Measurements from ENCODE around the gene TOP1. TPM values are rescaled to one million over a fixed set of nuclear protein-coding genes. Genes with fewer than 3 reads are reported as not detected.

The TOP1 gene
- polyA plus RNA-seq, 4 donors, result 46.2 to 74.3 (median 69.8) TPM

DNA sequence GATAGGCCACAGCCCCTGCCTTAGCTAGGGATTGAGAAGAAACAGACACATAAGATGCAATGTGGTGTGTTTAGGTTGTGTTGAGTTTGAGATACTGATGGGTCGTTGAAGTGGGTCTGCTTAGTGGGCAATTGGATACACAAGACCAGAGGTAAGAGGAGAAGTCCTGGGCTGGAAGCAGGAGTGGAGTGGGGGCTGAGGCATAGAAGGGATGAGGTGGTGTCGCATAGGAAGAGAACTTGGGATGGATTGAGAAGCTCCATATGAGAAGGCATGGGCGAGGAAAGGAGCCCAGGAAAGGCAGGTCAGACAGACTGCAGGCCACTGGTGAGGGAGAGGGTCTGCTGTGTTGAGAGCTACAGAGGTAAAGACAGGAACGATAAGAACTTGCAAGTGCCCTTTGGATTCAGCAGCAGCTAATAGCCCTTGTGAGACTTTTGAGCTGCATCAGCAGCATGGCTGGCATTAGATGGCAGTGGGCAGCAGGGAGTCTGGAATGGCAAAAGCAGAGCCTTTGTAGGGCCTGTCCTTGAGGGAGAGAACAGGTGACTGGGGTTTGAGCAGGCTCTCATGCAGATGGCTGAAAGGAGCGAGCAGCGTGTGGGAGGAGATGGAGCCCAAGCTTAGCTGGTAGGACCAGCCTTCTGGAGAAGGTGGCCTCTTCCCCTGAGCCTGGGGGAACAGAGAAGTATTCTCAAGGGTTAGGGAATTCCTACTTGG lies 141.9 kb downstream of the TOP1 start:
- Histone ChIP-seq H3K27me3 (ENCODE audit: control insufficient read depth in 3 of 3, insufficient read depth in 3 of 3, low read length in 3 of 3) (no peaks in the 10 kb centered on the region), H3K4me3 (ENCODE audit: low read depth in 1 of 3, low read length in 3 of 3) (no peak overlapping the region), H3K9me3 (ENCODE audit: control insufficient read depth in 2 of 2, insufficient read depth in 1 of 2, low read depth in 1 of 2, low read length in 1 of 2) (no peaks in the 10 kb centered on the region), H3K27ac (ENCODE audit: low read depth in 1 of 3, low read length in 2 of 3) (no peak overlapping the region), H3K36me3 (ENCODE audit: control insufficient read depth in 3 of 3, insufficient read depth in 2 of 3, low read depth in 1 of 3, low read length in 3 of 3) (peaks cover 8 to 96% (median 48%) of the 10 kb centered on the region in 3 donors), H3K4me1 (ENCODE audit: control insufficient read depth in 3 of 3, insufficient read depth in 2 of 3, low read depth in 1 of 3, low read length in 2 of 3) (no peaks in the 10 kb centered on the region)
- FAIRE-seq (no peak), DNase-seq (no peak)
- WGBS, 3 donors, result 87 to 92% (median 91%) methylated on average over 6 of the region's 6 CpGs

DNA sequence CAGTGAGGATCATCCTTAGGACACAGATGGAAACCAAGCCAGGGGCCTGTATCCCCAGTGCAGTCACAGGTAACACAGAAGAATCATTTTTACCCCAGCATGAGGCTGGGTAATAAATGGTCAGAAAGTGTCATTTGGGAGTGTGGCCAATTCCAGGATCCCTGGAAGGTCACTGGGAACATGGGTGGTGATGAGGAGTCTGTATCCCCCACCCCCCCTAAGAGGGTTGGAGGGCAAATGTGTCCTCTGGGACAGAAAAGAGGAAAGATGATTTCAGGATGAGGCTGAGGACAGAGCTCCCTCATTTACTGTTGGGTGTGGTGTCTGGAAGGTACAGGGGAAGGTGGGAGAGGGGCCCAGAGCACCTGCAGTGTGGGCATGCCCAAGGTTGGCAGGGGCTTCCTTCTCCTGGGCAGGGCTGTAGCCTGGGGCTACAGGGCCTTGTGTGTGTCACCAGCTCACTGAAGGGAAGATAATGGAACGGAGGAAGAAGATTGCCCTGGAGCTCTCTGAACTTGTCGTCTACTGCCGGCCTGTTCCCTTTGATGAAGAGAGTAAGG lies 143.2 kb downstream of the TOP1 start:
- Histone ChIP-seq H3K27me3 (ENCODE audit: control insufficient read depth in 3 of 3, insufficient read depth in 3 of 3, low read length in 3 of 3) (no peaks in the 10 kb centered on the region), H3K9me3 (ENCODE audit: control insufficient read depth in 2 of 2, insufficient read depth in 1 of 2, low read depth in 1 of 2, low read length in 1 of 2) (no peaks in the 10 kb centered on the region), H3K4me3 (ENCODE audit: low read depth in 1 of 3, low read length in 3 of 3) (no peak overlapping the region), H3K27ac (ENCODE audit: low read depth in 1 of 3, low read length in 2 of 3) (peak overlapping the region in 1 of 3 donors; percentile 47), H3K36me3 (ENCODE audit: control insufficient read depth in 3 of 3, insufficient read depth in 2 of 3, low read depth in 1 of 3, low read length in 3 of 3) (peaks cover 3 to 90% (median 43%) of the 10 kb centered on the region in 3 donors), H3K4me1 (ENCODE audit: control insufficient read depth in 3 of 3, insufficient read depth in 2 of 3, low read depth in 1 of 3, low read length in 2 of 3) (no peaks in the 10 kb centered on the region)
- FAIRE-seq (no peak), DNase-seq (no peak)
- 79 to 83% (median 83%) methylated on average over 3 of the region's 3 CpGs for WGBS, 3 donors

DNA sequence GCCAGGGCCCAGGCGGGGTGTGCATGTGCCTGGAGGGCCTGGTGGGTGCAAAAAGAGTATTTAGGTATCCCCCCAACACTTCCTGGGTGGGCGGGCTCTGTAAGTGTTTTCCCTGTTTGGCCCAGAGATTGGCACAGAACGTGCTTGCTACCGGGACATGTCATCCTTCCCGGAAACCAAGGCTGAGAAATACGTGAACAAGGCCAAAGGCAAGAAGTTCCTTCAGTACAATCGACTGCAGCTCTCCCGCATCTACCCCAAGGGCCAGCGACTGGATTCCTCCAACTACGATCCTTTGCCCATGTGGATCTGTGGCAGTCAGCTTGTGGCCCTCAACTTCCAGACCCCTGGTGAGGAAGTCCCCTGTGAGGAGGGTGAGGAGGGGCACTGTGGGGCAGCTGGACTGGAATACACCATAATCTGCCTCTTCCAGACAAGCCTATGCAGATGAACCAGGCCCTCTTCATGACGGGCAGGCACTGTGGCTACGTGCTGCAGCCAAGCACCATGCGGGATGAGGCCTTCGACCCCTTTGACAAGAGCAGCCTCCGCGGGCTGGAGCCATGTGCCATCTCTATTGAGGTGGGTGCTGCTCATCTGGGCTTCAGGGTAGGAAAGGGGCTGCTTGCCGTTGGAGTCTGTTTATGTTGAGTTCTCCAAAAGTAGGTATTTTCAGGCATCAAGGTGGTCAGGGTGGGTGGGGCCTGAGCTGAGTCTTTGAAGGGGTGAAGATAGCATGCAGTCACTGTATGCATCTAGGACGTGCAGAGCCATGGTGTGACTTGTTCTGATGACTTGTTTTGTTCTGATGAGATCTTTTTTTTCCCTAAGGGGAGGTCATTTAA lies 143.9 kb downstream of the TOP1 start:
- DNase-seq (no peak), FAIRE-seq (no peak)
- Histone ChIP-seq H3K36me3 (ENCODE audit: control insufficient read depth in 3 of 3, insufficient read depth in 2 of 3, low read depth in 1 of 3, low read length in 3 of 3) (peaks cover 3 to 89% (median 39%) of the 10 kb centered on the region in 3 donors), H3K27ac (ENCODE audit: low read depth in 1 of 3, low read length in 2 of 3) (peak overlapping the region in 1 of 3 donors; percentile 47), H3K4me1 (ENCODE audit: control insufficient read depth in 3 of 3, insufficient read depth in 2 of 3, low read depth in 1 of 3, low read length in 2 of 3) (no peaks in the 10 kb centered on the region), H3K27me3 (ENCODE audit: control insufficient read depth in 3 of 3, insufficient read depth in 3 of 3, low read length in 3 of 3) (no peaks in the 10 kb centered on the region), H3K9me3 (ENCODE audit: control insufficient read depth in 2 of 2, insufficient read depth in 1 of 2, low read depth in 1 of 2, low read length in 1 of 2) (no peaks in the 10 kb centered on the region), H3K4me3 (ENCODE audit: low read depth in 1 of 3, low read length in 3 of 3) (no peak overlapping the region)
- WGBS, 3 donors, result 70 to 81% (median 76%) methylated on average over 18 of the region's 18 CpGs

DNA sequence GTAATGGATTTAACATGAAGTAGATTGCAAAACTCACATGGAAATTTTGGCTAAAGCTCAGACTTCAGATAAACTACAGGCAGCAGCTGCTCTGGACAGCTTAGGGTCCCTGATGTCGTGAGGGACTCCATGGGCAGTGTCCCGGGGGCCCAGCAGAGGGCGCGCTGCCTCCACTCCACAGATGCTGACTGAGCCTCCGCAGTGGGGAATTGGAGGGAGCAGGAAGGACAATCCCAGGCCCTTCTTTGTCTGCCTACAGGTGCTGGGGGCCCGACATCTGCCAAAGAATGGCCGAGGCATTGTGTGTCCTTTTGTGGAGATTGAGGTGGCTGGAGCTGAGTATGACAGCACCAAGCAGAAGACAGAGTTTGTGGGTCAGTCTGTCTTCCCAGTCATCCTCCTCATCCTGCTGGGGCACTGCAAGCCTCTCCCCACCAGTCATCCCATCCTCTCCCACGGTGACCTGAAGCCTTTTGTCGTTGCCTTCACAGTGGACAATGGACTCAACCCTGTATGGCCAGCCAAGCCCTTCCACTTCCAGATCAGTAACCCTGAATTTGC lies 144.6 kb downstream of the TOP1 start:
- Histone ChIP-seq H3K4me3 (ENCODE audit: low read depth in 1 of 3, low read length in 3 of 3) (no peak overlapping the region), H3K27me3 (ENCODE audit: control insufficient read depth in 3 of 3, insufficient read depth in 3 of 3, low read length in 3 of 3) (no peaks in the 10 kb centered on the region), H3K36me3 (ENCODE audit: control insufficient read depth in 3 of 3, insufficient read depth in 2 of 3, low read depth in 1 of 3, low read length in 3 of 3) (peaks cover 3 to 86% (median 37%) of the 10 kb centered on the region in 3 donors), H3K27ac (ENCODE audit: low read depth in 1 of 3, low read length in 2 of 3) (peak overlapping the region in 1 of 3 donors; percentile 15), H3K9me3 (ENCODE audit: control insufficient read depth in 2 of 2, insufficient read depth in 1 of 2, low read depth in 1 of 2, low read length in 1 of 2) (no peaks in the 10 kb centered on the region), H3K4me1 (ENCODE audit: control insufficient read depth in 3 of 3, insufficient read depth in 2 of 3, low read depth in 1 of 3, low read length in 2 of 3) (no peaks in the 10 kb centered on the region)
- 14 to 18% (median 17%) methylated on average over 9 of the region's 9 CpGs for WGBS, 3 donors
- FAIRE-seq (no peak), DNase-seq (peak; percentile 71 to 82)

DNA sequence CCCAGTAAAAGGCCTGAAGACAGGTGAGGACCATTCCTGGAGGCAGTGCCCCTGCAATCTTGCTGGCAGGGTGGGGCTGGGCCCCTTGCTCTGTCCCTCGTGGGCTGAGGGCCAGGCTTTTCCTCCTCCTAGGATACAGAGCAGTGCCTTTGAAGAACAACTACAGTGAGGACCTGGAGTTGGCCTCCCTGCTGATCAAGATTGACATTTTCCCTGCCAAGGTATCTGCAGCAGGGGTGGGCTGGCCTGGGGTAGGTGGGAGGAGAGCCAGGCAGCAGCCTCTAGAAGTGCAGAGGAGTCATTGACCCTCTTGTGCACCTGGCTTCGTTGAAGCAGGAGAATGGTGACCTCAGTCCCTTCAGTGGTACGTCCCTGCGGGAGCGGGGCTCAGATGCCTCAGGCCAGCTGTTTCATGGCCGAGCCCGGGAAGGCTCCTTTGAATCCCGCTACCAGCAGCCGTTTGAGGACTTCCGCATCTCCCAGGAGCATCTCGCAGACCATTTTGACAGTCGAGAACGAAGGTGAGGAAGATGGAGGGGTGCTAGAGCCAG lies 145.2 kb downstream of the TOP1 start:
- no peaks in the 10 kb centered on the region for H3K4me1 ChIP-seq (ENCODE audit: control insufficient read depth in 3 of 3, insufficient read depth in 2 of 3, low read depth in 1 of 3, low read length in 2 of 3)
- no peak overlapping the region for H3K4me3 ChIP-seq (ENCODE audit: low read depth in 1 of 3, low read length in 3 of 3)
- no peaks in the 10 kb centered on the region for H3K27me3 ChIP-seq (ENCODE audit: control insufficient read depth in 3 of 3, insufficient read depth in 3 of 3, low read length in 3 of 3)
- peaks cover 3 to 80% (median 33%) of the 10 kb centered on the region in 3 donors for H3K36me3 ChIP-seq (ENCODE audit: control insufficient read depth in 3 of 3, insufficient read depth in 2 of 3, low read depth in 1 of 3, low read length in 3 of 3)
- H3K9me3 ChIP-seq (ENCODE audit: control insufficient read depth in 2 of 2, insufficient read depth in 1 of 2, low read depth in 1 of 2, low read length in 1 of 2), result no peaks in the 10 kb centered on the region
- 92 to 96% (median 93%) methylated on average over 13 of the region's 13 CpGs for WGBS, 3 donors
- no peak for FAIRE-seq
- peak overlapping the region in 1 of 3 donors; percentile 15 for H3K27ac ChIP-seq (ENCODE audit: low read depth in 1 of 3, low read length in 2 of 3)
- no peak for DNase-seq

Other genes with a start within 250 kb of the TOP1 start
- gene PLCG1, start 108.7 kb downstream of the TOP1 start, polyA plus RNA-seq, result 100 to 1,000 TPM in 1 of 4 donors, 10 to 100 TPM in 3; 27.6 to 106 (median 51.2) TPM